ENCODE measurements around the gene COL27A1. TPM values are rescaled to one million over a fixed set of nuclear protein-coding genes. Genes with fewer than 3 reads are reported as not detected.

The COL27A1 gene
- total RNA-seq, 1 donor from 2014 or later, result 61.4 TPM

GRCh38 chr9:114256827-114257328 lies 101.5 kb downstream of the COL27A1 start:
- Mint-ChIP-seq H3K9me3 (ENCODE audit: unreplicated experiment) (no peaks in the 10 kb centered on the region), H3K36me3 (ENCODE audit: low read depth, unreplicated experiment) (no peaks in the 10 kb centered on the region), H3K4me3 (ENCODE audit: unreplicated experiment) (no peak overlapping the region), H3K27me3 (ENCODE audit: unreplicated experiment) (peaks cover 11% of the 10 kb centered on the region), H3K27ac (ENCODE audit: unreplicated experiment) (no peak overlapping the region), H3K4me1 (ENCODE audit: unreplicated experiment) (no peaks in the 10 kb centered on the region)
- no peak for DNase-seq (ENCODE audit: low spot score)
- TF ChIP-seq CTCF (IDR thresholded peaks at IDR 0.05; ENCODE audit: unreplicated experiment), result no peak

GRCh38 chr9:114258218-114258617 lies 102.9 kb downstream of the COL27A1 start:
- H3K36me3 Mint-ChIP-seq (ENCODE audit: low read depth, unreplicated experiment), result no peaks in the 10 kb centered on the region

GRCh38 chr9:114258866-114259797 lies 103.8 kb downstream of the COL27A1 start:
- no peak for DNase-seq (ENCODE audit: low spot score)
- no peak overlapping the region for H3K27ac Mint-ChIP-seq (ENCODE audit: unreplicated experiment)
- no peaks in the 10 kb centered on the region for H3K4me1 Mint-ChIP-seq (ENCODE audit: unreplicated experiment)
- H3K27me3 Mint-ChIP-seq (ENCODE audit: unreplicated experiment), result peaks cover 9% of the 10 kb centered on the region
- H3K4me3 Mint-ChIP-seq (ENCODE audit: unreplicated experiment), result no peak overlapping the region
- TF ChIP-seq CTCF (IDR thresholded peaks at IDR 0.05; ENCODE audit: unreplicated experiment), result no peak
- H3K36me3 Mint-ChIP-seq (ENCODE audit: low read depth, unreplicated experiment), result no peaks in the 10 kb centered on the region
- no peaks in the 10 kb centered on the region for H3K9me3 Mint-ChIP-seq (ENCODE audit: unreplicated experiment)

More at GRCh38 chr9:114258218-114258617, 102.9 kb downstream of the COL27A1 start:
- TF ChIP-seq CTCF (IDR thresholded peaks at IDR 0.05; ENCODE audit: unreplicated experiment), result no peak
- DNase-seq (ENCODE audit: low spot score), result no peak
- H3K4me3 Mint-ChIP-seq (ENCODE audit: unreplicated experiment), result no peak overlapping the region
- no peaks in the 10 kb centered on the region for H3K4me1 Mint-ChIP-seq (ENCODE audit: unreplicated experiment)
- H3K27me3 Mint-ChIP-seq (ENCODE audit: unreplicated experiment), result peaks cover 11% of the 10 kb centered on the region
- H3K9me3 Mint-ChIP-seq (ENCODE audit: unreplicated experiment), result no peaks in the 10 kb centered on the region
- no peak overlapping the region for H3K27ac Mint-ChIP-seq (ENCODE audit: unreplicated experiment)

- Mint-ChIP-seq H3K27me3 (ENCODE audit: unreplicated experiment) (peaks cover 9% of the 10 kb centered on the region), H3K27ac (ENCODE audit: unreplicated experiment) (no peak overlapping the region), H3K4me1 (ENCODE audit: unreplicated experiment) (no peaks in the 10 kb centered on the region), H3K9me3 (ENCODE audit: unreplicated experiment) (no peaks in the 10 kb centered on the region), H3K4me3 (ENCODE audit: unreplicated experiment) (no peak overlapping the region), H3K36me3 (ENCODE audit: low read depth, unreplicated experiment) (no peaks in the 10 kb centered on the region)
- no peak for DNase-seq (ENCODE audit: low spot score)
- no peak for TF ChIP-seq CTCF (IDR thresholded peaks at IDR 0.05; ENCODE audit: unreplicated experiment)
These were observed 104.6 kb downstream of the COL27A1 start for GRCh38 chr9:114259798-114260523.

All from endothelial cell (in vitro differentiated cells).